ENCODE results near the gene CALML4. TPM values are rescaled to one million over a fixed set of nuclear protein-coding genes. Genes with fewer than 3 reads are reported as not detected.
A peak's percentile ranks its signal among the peaks of the same experiment; 100 is the strongest.

Gene CALML4
- total RNA-seq, 3 donors from 2014 or later (not counting 1 experiment from before 2014, with no cell fraction given), result 2.1 to 3.9 (median 3.7) TPM

- Mint-ChIP-seq H3K36me3 (peaks cover 24% of the 10 kb centered on the region), H3K9me3 (no peaks in the 10 kb centered on the region), H3K4me3 (no peak overlapping the region), H3K27ac (no peak overlapping the region), H3K27me3 (ENCODE audit: low read depth in 2 of 2) (no peaks in the 10 kb centered on the region), H3K4me1 (peaks cover 5% of the 10 kb centered on the region in 2 donors)
- Histone ChIP-seq H3K9me3 (ENCODE audit: control insufficient read depth, insufficient read depth, low read length) (no peaks in the 10 kb centered on the region), H3K36me3 (ENCODE audit: control insufficient read depth, insufficient read depth, low read length) (peaks cover 73% of the 10 kb centered on the region), H3K27ac (ENCODE audit: low read length) (no peak overlapping the region), H3K4me1 (ENCODE audit: control insufficient read depth, insufficient read depth, low read length) (no peaks in the 10 kb centered on the region), H3K4me3 (ENCODE audit: low read length) (no peak overlapping the region), H3K27me3 (ENCODE audit: control insufficient read depth, insufficient read depth, low read length) (no peaks in the 10 kb centered on the region)
- DNase-seq (no peak), ATAC-seq (no peak)
- 100% methylated on average over 1 of the region's 5 CpGs for WGBS (ENCODE audit: insufficient coverage)
- no peak for TF ChIP-seq CTCF (IDR thresholded peaks at IDR 0.05)
- intact Hi-C loops (cut with micrococcal nuclease), result no loop called here
Measured at GRCh38 chr15:68183616-68184315, 21.4 kb downstream of the CALML4 start.

DNA sequence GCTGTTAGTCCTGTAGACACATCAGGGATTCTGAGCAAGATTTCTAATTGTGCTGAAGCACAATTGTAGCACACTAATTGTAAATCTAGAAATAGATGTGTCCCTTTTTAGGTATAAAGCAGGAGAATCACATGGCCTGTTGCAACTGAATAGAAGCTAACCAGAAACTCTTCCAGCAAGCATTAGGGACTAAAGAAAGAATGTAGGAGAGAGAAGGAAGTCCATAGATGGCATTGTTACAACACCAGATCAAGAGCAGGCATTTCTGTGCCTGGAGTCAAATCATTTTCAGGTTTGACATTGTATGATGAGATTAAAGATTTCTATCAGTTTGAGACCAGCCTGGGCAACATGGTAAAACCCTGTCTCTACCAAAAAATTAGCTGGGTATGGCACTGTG, 27.4 kb downstream of the CALML4 start:
- intact Hi-C loops (cut with micrococcal nuclease), result no loop called here
- Histone ChIP-seq H3K27me3 (ENCODE audit: control insufficient read depth, insufficient read depth, low read length) (no peaks in the 10 kb centered on the region), H3K4me3 (ENCODE audit: low read length) (no peak overlapping the region), H3K27ac (ENCODE audit: low read length) (no peak overlapping the region), H3K4me1 (ENCODE audit: control insufficient read depth, insufficient read depth, low read length) (no peaks in the 10 kb centered on the region), H3K36me3 (ENCODE audit: control insufficient read depth, insufficient read depth, low read length) (peaks cover 73% of the 10 kb centered on the region), H3K9me3 (ENCODE audit: control insufficient read depth, insufficient read depth, low read length) (no peaks in the 10 kb centered on the region)
- Mint-ChIP-seq H3K27ac (peak overlapping the region in 1 of 2 donors; percentile 22), H3K36me3 (no peaks in the 10 kb centered on the region), H3K9me3 (no peaks in the 10 kb centered on the region), H3K4me1 (peaks cover under 1 to 5% of the 10 kb centered on the region in 2 donors), H3K27me3 (ENCODE audit: low read depth in 2 of 2) (no peaks in the 10 kb centered on the region), H3K4me3 (no peak overlapping the region)
- ATAC-seq (no peak), DNase-seq (no peak)
- no peak for TF ChIP-seq CTCF (IDR thresholded peaks at IDR 0.05)

DNA sequence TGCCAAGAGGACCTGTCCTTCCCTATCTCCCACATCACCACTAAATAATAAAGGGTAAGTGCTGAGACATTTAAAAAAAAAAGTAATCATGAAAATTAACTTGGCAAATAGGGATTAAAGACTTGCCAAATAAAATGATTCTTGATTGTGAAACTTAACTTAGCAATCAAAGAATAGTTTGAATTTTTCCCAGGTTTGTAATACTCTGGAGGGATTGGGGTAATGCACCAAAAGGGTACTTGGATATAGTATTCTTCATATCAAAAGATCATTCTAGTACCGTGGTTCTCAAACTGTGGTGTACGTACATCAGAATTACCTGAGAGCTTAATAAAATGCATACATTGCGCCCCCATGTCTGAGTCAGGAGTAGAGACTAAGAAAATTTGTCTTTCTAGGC, 28.5 kb downstream of the CALML4 start:
- Histone ChIP-seq H3K27ac (ENCODE audit: low read length) (no peak overlapping the region), H3K27me3 (ENCODE audit: control insufficient read depth, insufficient read depth, low read length) (no peaks in the 10 kb centered on the region), H3K9me3 (ENCODE audit: control insufficient read depth, insufficient read depth, low read length) (no peaks in the 10 kb centered on the region), H3K4me1 (ENCODE audit: control insufficient read depth, insufficient read depth, low read length) (no peaks in the 10 kb centered on the region), H3K4me3 (ENCODE audit: low read length) (no peak overlapping the region), H3K36me3 (ENCODE audit: control insufficient read depth, insufficient read depth, low read length) (peaks cover 64% of the 10 kb centered on the region)
- TF ChIP-seq CTCF (IDR thresholded peaks at IDR 0.05), result no peak
- H3K9me3 Mint-ChIP-seq, result no peaks in the 10 kb centered on the region
- ATAC-seq, result no peak
- DNase-seq, result no peak
- H3K4me3 Mint-ChIP-seq, result no peak overlapping the region
- H3K27me3 Mint-ChIP-seq (ENCODE audit: low read depth in 2 of 2), result no peaks in the 10 kb centered on the region
- no peaks in the 10 kb centered on the region for H3K36me3 Mint-ChIP-seq
- no peak overlapping the region for H3K27ac Mint-ChIP-seq
- H3K4me1 Mint-ChIP-seq, result peaks cover 0 to 5% of the 10 kb centered on the region in 2 donors
- WGBS (ENCODE audit: insufficient coverage), result 98% methylated on average over 3 of the region's 3 CpGs
- intact Hi-C loops (cut with micrococcal nuclease), result no loop called here

GRCh38 chr15:68175526-68175925, 29.6 kb downstream of the CALML4 start:
- Histone ChIP-seq H3K27ac (ENCODE audit: low read length) (no peak overlapping the region), H3K4me1 (ENCODE audit: control insufficient read depth, insufficient read depth, low read length) (no peaks in the 10 kb centered on the region), H3K36me3 (ENCODE audit: control insufficient read depth, insufficient read depth, low read length) (peaks cover 58% of the 10 kb centered on the region), H3K4me3 (ENCODE audit: low read length) (no peak overlapping the region), H3K27me3 (ENCODE audit: control insufficient read depth, insufficient read depth, low read length) (no peaks in the 10 kb centered on the region), H3K9me3 (ENCODE audit: control insufficient read depth, insufficient read depth, low read length) (no peaks in the 10 kb centered on the region)
- H3K4me1 Mint-ChIP-seq, result no peaks in the 10 kb centered on the region
- intact Hi-C loops (cut with micrococcal nuclease), result no loop called here
- no peak overlapping the region for H3K4me3 Mint-ChIP-seq
- ATAC-seq (no peak), DNase-seq (no peak)
- peak overlapping the region in 1 of 2 donors; percentile 40 for H3K27ac Mint-ChIP-seq
- TF ChIP-seq CTCF (IDR thresholded peaks at IDR 0.05), result no peak
- no peaks in the 10 kb centered on the region for H3K9me3 Mint-ChIP-seq
- no peaks in the 10 kb centered on the region for H3K27me3 Mint-ChIP-seq (ENCODE audit: low read depth in 2 of 2)
- 17% methylated on average over 2 of the region's 2 CpGs for WGBS (ENCODE audit: insufficient coverage)
- H3K36me3 Mint-ChIP-seq, result no peaks in the 10 kb centered on the region
